ENCODE measurements around the gene INTU.

- TF ChIP-seq CTCF (IDR thresholded peaks at IDR 0.05) (peak; percentile 59), REST (IDR thresholded peaks at IDR 0.05; ENCODE audit: insufficient read depth in 1 of 2, low read depth in 2 of 2, low read length in 1 of 2) (no peak), POLR2AphosphoS5 (IDR thresholded peaks at IDR 0.05; ENCODE audit: low read depth, low read length) (no peak), SIN3A (IDR thresholded peaks at IDR 0.05; ENCODE audit: borderline replicate concordance, insufficient read depth, low read depth, low read length) (no peak), TCF7L2 (IDR thresholded peaks at IDR 0.05; ENCODE audit: low read depth, low read length) (no peak)
Measured at GRCh38 chr4:127622921-127623796, 9.6 kb upstream of the INTU start.

All from Panc1 (cell line).